GM12873 (cell line): ENCODE measurements around the gene SPRR3.

Experiments used
- TF ChIP-seq, protein P1 (sequence below): IDR thresholded peaks from 2 replicates; pipeline ENCODE4 v1.5.1; 2012; ENCODE audit warnings: low read depth, mild to moderate bottlenecking, moderate library complexity, low read length, control low read depth; ENCODE audit not compliant: insufficient read depth; ENCODE audit errors: missing control alignments

SPRR3 gene

GRCh38 chr1:153001382-153001781 lies at the start of gene SPRR3:
TSS of gene SPRR3 (plus strand) at chr1:153001749. CDS start at chr1:153003021, 1,272 bp downstream.
- TF ChIP-seq, protein P1, sequence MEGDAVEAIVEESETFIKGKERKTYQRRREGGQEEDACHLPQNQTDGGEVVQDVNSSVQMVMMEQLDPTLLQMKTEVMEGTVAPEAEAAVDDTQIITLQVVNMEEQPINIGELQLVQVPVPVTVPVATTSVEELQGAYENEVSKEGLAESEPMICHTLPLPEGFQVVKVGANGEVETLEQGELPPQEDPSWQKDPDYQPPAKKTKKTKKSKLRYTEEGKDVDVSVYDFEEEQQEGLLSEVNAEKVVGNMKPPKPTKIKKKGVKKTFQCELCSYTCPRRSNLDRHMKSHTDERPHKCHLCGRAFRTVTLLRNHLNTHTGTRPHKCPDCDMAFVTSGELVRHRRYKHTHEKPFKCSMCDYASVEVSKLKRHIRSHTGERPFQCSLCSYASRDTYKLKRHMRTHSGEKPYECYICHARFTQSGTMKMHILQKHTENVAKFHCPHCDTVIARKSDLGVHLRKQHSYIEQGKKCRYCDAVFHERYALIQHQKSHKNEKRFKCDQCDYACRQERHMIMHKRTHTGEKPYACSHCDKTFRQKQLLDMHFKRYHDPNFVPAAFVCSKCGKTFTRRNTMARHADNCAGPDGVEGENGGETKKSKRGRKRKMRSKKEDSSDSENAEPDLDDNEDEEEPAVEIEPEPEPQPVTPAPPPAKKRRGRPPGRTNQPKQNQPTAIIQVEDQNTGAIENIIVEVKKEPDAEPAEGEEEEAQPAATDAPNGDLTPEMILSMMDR = no peak

DNA sequence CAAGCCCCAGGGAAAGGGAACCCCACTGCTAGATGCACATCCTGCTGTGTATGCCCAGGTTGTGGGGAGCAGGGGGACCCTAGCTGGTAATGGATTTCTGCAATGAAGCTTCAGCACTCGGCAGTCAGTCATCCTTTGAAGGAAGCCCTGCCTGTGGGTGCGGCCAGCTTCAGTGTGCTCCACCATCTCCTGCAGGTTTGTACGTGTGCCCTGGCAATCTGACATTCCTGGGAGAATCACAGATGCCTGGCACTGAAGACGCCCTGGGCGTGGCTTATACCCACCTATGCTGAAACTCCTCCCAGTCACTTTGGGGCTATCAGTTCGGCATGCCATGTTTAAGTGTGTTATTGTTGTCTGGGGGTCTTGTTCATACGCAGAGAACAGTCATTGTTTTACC lies 47.8 kb upstream of the SPRR3 start:
- TF ChIP-seq, protein P1 = no peak

DNA sequence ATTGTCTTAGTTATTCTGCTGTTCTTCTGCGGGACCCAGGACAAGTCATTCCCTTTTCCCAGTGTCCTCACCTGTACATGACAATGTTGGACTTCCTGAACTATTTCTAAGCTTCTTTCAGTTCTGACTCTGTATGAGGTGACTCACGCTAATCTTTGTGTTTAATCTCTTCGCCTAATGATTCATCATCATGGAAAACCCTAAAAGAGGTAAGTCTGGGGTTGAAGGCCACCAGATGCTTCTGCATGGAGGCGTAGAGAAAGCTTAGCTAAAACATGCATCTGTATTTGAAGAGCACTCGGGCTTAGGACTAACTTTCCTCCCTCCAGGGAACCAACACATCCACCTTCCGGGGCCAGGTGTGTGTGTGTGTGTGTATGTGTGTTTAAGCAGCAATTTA lies 47.1 kb upstream of the SPRR3 start:
- TF ChIP-seq, protein P1 = no peak

- TF ChIP-seq, protein P1 = no peak
These were observed 44.0 kb upstream of the SPRR3 start for GRCh38 chr1:152957561-152957960.

DNA sequence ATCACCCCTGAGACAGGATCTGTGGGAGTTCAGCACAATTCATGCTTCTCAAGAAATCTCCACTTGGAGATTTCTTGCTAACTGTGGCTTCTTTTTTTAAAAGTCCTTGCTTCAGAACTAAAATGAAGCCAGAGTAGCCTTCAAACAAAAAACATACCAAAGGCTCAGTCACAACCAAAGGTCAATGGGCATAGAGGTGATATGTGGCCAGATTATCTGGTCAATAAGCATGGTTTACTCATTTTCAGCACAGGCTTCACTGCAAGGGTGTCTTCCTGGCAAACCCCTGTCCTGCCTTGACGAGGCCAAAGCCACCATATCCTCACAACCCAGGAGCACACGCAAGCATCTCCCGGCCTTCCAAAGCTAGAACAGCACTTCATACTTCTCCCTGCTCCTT lies 42.3 kb upstream of the SPRR3 start:
- TF ChIP-seq, protein P1 = no peak

GRCh38 chr1:152959801-152960451 lies 41.6 kb upstream of the SPRR3 start:
- TF ChIP-seq, protein P1 = no peak

DNA sequence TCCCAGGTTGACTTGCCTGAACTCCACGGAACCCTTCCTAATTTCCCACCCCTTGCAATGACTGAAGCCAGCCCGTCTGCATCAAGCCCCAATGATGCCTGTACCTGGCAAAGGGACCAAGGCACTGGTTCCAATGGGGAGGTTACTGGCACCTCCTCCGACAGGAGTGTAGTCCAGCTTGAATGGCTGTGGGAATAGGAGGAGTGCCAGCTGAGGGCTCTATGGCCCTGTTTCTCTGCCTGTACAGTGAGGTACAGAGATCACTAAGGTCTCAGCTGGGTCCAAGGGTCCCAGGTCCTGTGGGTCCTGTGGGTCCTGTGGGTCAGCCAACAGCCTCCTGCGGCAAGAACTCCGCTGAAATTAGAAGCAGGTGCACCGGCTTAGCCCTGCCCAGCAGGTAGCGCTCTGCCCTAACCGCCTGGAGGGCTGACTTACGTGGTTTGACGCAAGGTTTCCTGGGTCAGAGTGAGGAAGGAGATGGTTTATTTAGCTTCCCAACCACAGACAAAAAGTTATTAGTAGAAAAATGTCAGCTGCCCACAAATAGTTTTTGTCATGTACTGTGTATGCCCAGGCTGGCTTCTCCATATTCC lies 41.0 kb upstream of the SPRR3 start:
- TF ChIP-seq, protein P1 = peak; percentile 65
